ENCODE data around the gene ORC3. TPM values are rescaled to one million over a fixed set of nuclear protein-coding genes. Genes with fewer than 3 reads are reported as not detected.

ORC3 gene
- total RNA-seq, 1 experiment from 2014 or later: 52.9 TPM

GRCh38 chr6:87628881-87629280, 38.9 kb downstream of the ORC3 start:
- no peaks in the 10 kb centered on the region for H3K9me3 Mint-ChIP-seq

More at GRCh38 chr6:87628881-87629280, 38.9 kb downstream of the ORC3 start:
- Histone ChIP-seq H3K9me3 (ENCODE audit: control insufficient read depth, low read depth, low read length) (no peaks in the 10 kb centered on the region), H3K4me1 (ENCODE audit: insufficient read depth, low read length) (no peaks in the 10 kb centered on the region), H4K91ac (ENCODE audit: insufficient read length, low read depth, low read length) (no peak overlapping the region), H3K79me2 (ENCODE audit: insufficient read depth, low read length) (no peaks in the 10 kb centered on the region), H2AK5ac (ENCODE audit: insufficient read length, low read length) (no peak overlapping the region), H2BK15ac (ENCODE audit: low read depth, low read length) (no peak overlapping the region), H2AFZ (ENCODE audit: low read length) (no peak overlapping the region), H3K4me2 (ENCODE audit: insufficient read depth, insufficient read length, low read length) (no peak overlapping the region), H2BK120ac (ENCODE audit: low read depth, low read length, poor library complexity, severe bottlenecking) (no peak overlapping the region), H3K14ac (ENCODE audit: insufficient read depth, low read length) (no peak overlapping the region), H3K23ac (ENCODE audit: insufficient read length, low read depth, low read length) (no peak overlapping the region), H2BK20ac (ENCODE audit: low read depth, low read length, poor library complexity, severe bottlenecking) (no peak overlapping the region), H2BK5ac (ENCODE audit: insufficient read length, low read length) (no peak overlapping the region), H3K27ac (ENCODE audit: insufficient read length, low read depth, low read length) (no peak overlapping the region), H3K18ac (ENCODE audit: insufficient read length, low read depth, low read length) (no peak overlapping the region), H4K20me1 (ENCODE audit: control insufficient read depth, insufficient read depth, insufficient read length) (no peaks in the 10 kb centered on the region), H3K4ac (ENCODE audit: low read depth, low read length) (no peak overlapping the region), H4K8ac (replicated peaks; ENCODE audit: insufficient read length, low read depth, low read length) (no peak overlapping the region), H3K79me1 (ENCODE audit: insufficient read depth, low read depth, low read length, poor library complexity, severe bottlenecking) (no peaks in the 10 kb centered on the region), H3K23me2 (ENCODE audit: insufficient read length, low read depth, low read length, poor library complexity, severe bottlenecking) (no peaks in the 10 kb centered on the region), H2BK12ac (ENCODE audit: insufficient read length, low read depth, low read length) (no peak overlapping the region), H3K9ac (ENCODE audit: extremely low read depth, insufficient read length, low read length) (no peak overlapping the region), H3K27me3 (ENCODE audit: insufficient read depth, low read length) (no peaks in the 10 kb centered on the region), H4K5ac (ENCODE audit: insufficient read length, low read depth, low read length) (no peak overlapping the region), H3T11ph (ENCODE audit: low read length) (no peak overlapping the region), H3K56ac (ENCODE audit: insufficient read length, low read depth, low read length) (no peak overlapping the region)
- H3K4me1 Mint-ChIP-seq: peaks cover 7 to 12% of the 10 kb centered on the region in 2 experiments; a peak in 3 of 4 replicates
- peaks cover 15 to 47% (median 24%) of the 10 kb centered on the region in 3 experiments; a peak in 6 of 7 replicates for H3K36me3 Mint-ChIP-seq (ENCODE audit: insufficient read depth in 1 of 3, low read depth in 3 of 3)
- H3K27ac Mint-ChIP-seq: no peak overlapping the region; a peak in 1 of 7 replicates
- TF ChIP-seq, protein P1, sequence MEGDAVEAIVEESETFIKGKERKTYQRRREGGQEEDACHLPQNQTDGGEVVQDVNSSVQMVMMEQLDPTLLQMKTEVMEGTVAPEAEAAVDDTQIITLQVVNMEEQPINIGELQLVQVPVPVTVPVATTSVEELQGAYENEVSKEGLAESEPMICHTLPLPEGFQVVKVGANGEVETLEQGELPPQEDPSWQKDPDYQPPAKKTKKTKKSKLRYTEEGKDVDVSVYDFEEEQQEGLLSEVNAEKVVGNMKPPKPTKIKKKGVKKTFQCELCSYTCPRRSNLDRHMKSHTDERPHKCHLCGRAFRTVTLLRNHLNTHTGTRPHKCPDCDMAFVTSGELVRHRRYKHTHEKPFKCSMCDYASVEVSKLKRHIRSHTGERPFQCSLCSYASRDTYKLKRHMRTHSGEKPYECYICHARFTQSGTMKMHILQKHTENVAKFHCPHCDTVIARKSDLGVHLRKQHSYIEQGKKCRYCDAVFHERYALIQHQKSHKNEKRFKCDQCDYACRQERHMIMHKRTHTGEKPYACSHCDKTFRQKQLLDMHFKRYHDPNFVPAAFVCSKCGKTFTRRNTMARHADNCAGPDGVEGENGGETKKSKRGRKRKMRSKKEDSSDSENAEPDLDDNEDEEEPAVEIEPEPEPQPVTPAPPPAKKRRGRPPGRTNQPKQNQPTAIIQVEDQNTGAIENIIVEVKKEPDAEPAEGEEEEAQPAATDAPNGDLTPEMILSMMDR (conservative IDR thresholded peaks at IDR 0.05): no peak
- DNase-seq: no peak
- H3K4me3 Mint-ChIP-seq: no peak overlapping the region
- H3K27me3 Mint-ChIP-seq (ENCODE audit: low read depth): no peaks in the 10 kb centered on the region
